Ovary (tissue), 9 donors: ENCODE data around the gene IRX6. TPM values are rescaled to one million over a fixed set of nuclear protein-coding genes. Genes with fewer than 3 reads are reported as not detected.

Experiments
- DNase-seq, 5 donors: peaks; one replicate each; pipeline ENCODE4 v3.0.0-alpha.2; 2019 to 2020
- H3K27ac ChIP-seq, 2 donors: fragments of 200-600 bp; one replicate each; pipeline versions ENCODE4 v1.5.1 to v1.8.0; 2019 to 2022
- H3K27me3 ChIP-seq: fragments of 200-600 bp; one replicate; pipeline ENCODE4 v1.8.0; 2022
- H3K36me3 ChIP-seq: fragments of 200-600 bp; sonication (generic); one replicate; pipeline ENCODE4 v1.5.1; 2019
- H3K4me1 ChIP-seq: one replicate; pipeline ENCODE4 v1.8.1; 2013; ENCODE audit warnings: mild to moderate bottlenecking, moderate library complexity; ENCODE audit not compliant: insufficient read depth
- H3K4me3 ChIP-seq: fragments of 200-600 bp; sonication (generic); one replicate; pipeline ENCODE4 v1.5.1; 2017
- H3K9me3 ChIP-seq, 2 donors: fragments of 200-600 bp in 1 of 2; sonication (generic) in 1 of 2; one replicate each; pipeline versions ENCODE4 v1.5.1 to v1.8.1; 2013 to 2019; ENCODE audit warnings: mild to moderate bottlenecking in 1 of 2, moderate library complexity in 1 of 2
- EP300 ChIP-seq: sonication (generic); formaldehyde crosslinking; IDR thresholded peaks from one replicate; pipeline ENCODE4 v1.6.1; 2017; ENCODE audit warnings: antibody characterized with exemption
- POLR2A ChIP-seq: fragments of 450-650 bp; IDR thresholded peaks from one replicate; pipeline ENCODE4 v1.6.1; 2017; ENCODE audit warnings: antibody characterized with exemption, mild to moderate bottlenecking, moderate library complexity
- WGBS, 3 donors: extraction: QIAGEN DNeasy Blood & Tissue Kit in 1 of 3; methylation state at CpG; one replicate each; pipeline versions ENCODE4 v1.1.5 to v1.1.7; 2013 to 2017; 5-methylcytosine and 5-hydroxymethylcytosine counted together
- intact Hi-C, 4 donors: fragments of 100-400 bp; cut with DNase I; formaldehyde crosslinking; loops; one replicate each; pipeline versions ENCODE4 v1.11.0 to v1.15.1; 2022 to 2023
- polyA plus RNA-seq, 2 donors: library from polyadenylated mRNA; stranded (reverse); fragments of 200-250 nt in 1 of 2; fragments of 350-450 nt in 1 of 2; fragmentation: Illumina TruSeq in 1 of 2; extraction: RNeasy Lipid Tissue Mini Kit (QIAGEN cat#74804) in 1 of 2; gene quantifications; one replicate each; pipeline ENCODE4 v1.2.3, GENCODE V29; 2013 to 2014
- total RNA-seq, 7 donors: library from RNA; depleted of rRNA in 2 of 7; stranded (reverse); fragments of >200 nt in 2 of 7; fragmentation: NEBNext Ultra II Directional in 3 of 7; extraction: Animal tissue kit (Norgen Biotek cat#: 25700) in 3 of 7; gene quantifications; one replicate each; pipeline versions ENCODE4 v1.1.0 to v1.2.4, GENCODE V29; 2016 to 2023
- TF ChIP-seq, protein P1 (sequence below), 3 donors: fragments of 450-650 bp in 2 of 3; fragments of 200-600 bp in 1 of 3; IDR thresholded peaks; one replicate each; pipeline versions ENCODE4 v1.5.1 to v1.8.0; 2016 to 2022; ENCODE audit warnings: antibody characterized with exemption in 3 of 3, mild to moderate bottlenecking in 1 of 3
- donor health status: DM: no; HTN: no; CAD: no; lungs with moderate emphysema.
- donor health status: DM: no; HTN: no; CAD: no.
- donor health status: Bipolar disorder and iron deficiency.
- donor health status: DM: yes; HTN: yes; CAD: no.
- donor health status: DM: no; HTN: no; CAD: no.
- donor health status: DM: yes; HTN: yes; CAD: no.

IRX6 gene
- total and polyA plus RNA-seq, 9 donors = 0.06 to 0.80 (median 0.10) TPM; not detected in 3

DNA sequence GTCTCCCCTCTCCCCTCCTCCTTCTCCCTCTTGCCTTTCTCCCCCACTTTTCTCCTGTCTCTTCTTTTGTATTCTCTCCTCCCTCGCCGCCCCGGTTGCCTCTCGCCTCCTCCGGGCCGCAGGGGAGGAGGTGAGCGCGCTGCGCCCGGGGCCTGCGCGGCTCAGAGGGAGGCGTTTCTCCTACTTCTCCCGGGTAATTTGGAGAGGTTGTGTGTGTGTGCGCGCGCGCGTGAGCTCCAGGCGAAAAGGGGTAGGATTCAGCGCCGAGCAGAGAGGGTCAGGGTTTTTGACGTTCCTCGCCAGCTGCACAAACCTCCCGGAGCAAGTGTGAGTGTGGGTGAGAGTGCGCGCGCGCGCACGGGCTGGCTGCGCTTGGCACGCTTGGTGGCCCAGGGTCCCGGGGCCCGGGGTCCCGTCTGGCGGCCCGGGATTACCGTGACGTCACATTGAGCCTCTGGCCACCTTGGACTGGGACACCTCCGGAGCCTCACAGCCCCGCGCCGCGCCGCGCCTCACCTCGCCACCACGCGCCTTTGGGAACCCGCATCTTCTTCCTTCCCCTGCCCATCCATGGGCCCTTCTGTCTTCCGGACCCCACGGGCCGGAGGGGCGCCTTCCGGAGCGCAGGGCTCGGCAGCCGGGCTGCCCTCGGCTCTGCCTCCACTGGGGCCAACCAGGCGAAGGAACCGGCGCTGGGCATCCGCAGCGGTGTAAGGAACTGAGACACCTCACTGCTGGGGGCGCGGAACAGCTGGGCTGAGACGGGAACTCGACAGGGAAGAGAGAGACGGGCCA, 479 bp downstream of the IRX6 start:
- intact Hi-C loops = no loop called here
- H3K36me3 ChIP-seq = no peaks in the 10 kb centered on the region
- H3K27me3 ChIP-seq = no peaks in the 10 kb centered on the region
- TF ChIP-seq, protein P1, sequence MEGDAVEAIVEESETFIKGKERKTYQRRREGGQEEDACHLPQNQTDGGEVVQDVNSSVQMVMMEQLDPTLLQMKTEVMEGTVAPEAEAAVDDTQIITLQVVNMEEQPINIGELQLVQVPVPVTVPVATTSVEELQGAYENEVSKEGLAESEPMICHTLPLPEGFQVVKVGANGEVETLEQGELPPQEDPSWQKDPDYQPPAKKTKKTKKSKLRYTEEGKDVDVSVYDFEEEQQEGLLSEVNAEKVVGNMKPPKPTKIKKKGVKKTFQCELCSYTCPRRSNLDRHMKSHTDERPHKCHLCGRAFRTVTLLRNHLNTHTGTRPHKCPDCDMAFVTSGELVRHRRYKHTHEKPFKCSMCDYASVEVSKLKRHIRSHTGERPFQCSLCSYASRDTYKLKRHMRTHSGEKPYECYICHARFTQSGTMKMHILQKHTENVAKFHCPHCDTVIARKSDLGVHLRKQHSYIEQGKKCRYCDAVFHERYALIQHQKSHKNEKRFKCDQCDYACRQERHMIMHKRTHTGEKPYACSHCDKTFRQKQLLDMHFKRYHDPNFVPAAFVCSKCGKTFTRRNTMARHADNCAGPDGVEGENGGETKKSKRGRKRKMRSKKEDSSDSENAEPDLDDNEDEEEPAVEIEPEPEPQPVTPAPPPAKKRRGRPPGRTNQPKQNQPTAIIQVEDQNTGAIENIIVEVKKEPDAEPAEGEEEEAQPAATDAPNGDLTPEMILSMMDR (IDR thresholded peaks at IDR 0.05) = no peak
- TF ChIP-seq POLR2A (no peak), EP300 (no peak)
- no peak for DNase-seq
- no peak overlapping the region for H3K27ac ChIP-seq
- H3K4me1 ChIP-seq = no peaks in the 10 kb centered on the region
- 1 to 3% (median 1%) methylated on average over 69 to 70 of the region's 70 CpGs for WGBS, 3 donors
- no peak overlapping the region for H3K4me3 ChIP-seq
- no peaks in the 10 kb centered on the region for H3K9me3 ChIP-seq

GRCh38 chr16:55325080-55325447, 1.1 kb downstream of the IRX6 start:
- no peaks in the 10 kb centered on the region for H3K9me3 ChIP-seq
- DNase-seq = no peak
- H3K4me1 ChIP-seq = no peaks in the 10 kb centered on the region
- intact Hi-C loops = no loop called here
- H3K4me3 ChIP-seq = no peak overlapping the region
- H3K27ac ChIP-seq = no peak overlapping the region
- no peaks in the 10 kb centered on the region for H3K27me3 ChIP-seq
- 2 to 3% (median 2%) methylated on average over 13 of the region's 13 CpGs for whole genome bisulfite sequencing, 3 donors
- TF ChIP-seq, protein P1 (IDR thresholded peaks at IDR 0.05) = no peak
- TF ChIP-seq EP300 (no peak), POLR2A (no peak)
- H3K36me3 ChIP-seq = no peaks in the 10 kb centered on the region

- WGBS, 3 donors = 18 to 21% (median 20%) methylated on average over 12 of the region's 12 CpGs
- H3K4me3 ChIP-seq = no peak overlapping the region
- intact Hi-C loops = no loop called here
- H3K27ac ChIP-seq = no peak overlapping the region
- no peak for DNase-seq
- no peak for TF ChIP-seq EP300
- TF ChIP-seq, protein P1 (IDR thresholded peaks at IDR 0.05) = no peak
- no peak for TF ChIP-seq POLR2A
- no peaks in the 10 kb centered on the region for H3K27me3 ChIP-seq
- H3K9me3 ChIP-seq = no peaks in the 10 kb centered on the region
- no peaks in the 10 kb centered on the region for H3K4me1 ChIP-seq
- no peaks in the 10 kb centered on the region for H3K36me3 ChIP-seq
Observed at GRCh38 chr16:55325458-55326109, 1.6 kb downstream of the IRX6 start.

- Histone ChIP-seq H3K4me1 (no peaks in the 10 kb centered on the region), H3K27ac (no peak overlapping the region), H3K36me3 (no peaks in the 10 kb centered on the region), H3K27me3 (no peaks in the 10 kb centered on the region), H3K9me3 (no peaks in the 10 kb centered on the region), H3K4me3 (no peak overlapping the region)
- WGBS, 3 donors = 28 to 38% (median 31%) methylated on average over 21 of the region's 21 CpGs
- intact Hi-C loops = no loop called here
- TF ChIP-seq EP300 = no peak
- no peak for TF ChIP-seq POLR2A
- TF ChIP-seq, protein P1 (IDR thresholded peaks at IDR 0.05) = no peak
- no peak for DNase-seq
Observed at GRCh38 chr16:55326261-55327092, 2.5 kb downstream of the IRX6 start.
